ENCODE data around the gene RABGAP1. TPM values are rescaled to one million over a fixed set of nuclear protein-coding genes. Genes with fewer than 3 reads are reported as not detected.

The RABGAP1 gene
- total RNA-seq, 1 donor from 2014 or later: 58.1 TPM

DNA sequence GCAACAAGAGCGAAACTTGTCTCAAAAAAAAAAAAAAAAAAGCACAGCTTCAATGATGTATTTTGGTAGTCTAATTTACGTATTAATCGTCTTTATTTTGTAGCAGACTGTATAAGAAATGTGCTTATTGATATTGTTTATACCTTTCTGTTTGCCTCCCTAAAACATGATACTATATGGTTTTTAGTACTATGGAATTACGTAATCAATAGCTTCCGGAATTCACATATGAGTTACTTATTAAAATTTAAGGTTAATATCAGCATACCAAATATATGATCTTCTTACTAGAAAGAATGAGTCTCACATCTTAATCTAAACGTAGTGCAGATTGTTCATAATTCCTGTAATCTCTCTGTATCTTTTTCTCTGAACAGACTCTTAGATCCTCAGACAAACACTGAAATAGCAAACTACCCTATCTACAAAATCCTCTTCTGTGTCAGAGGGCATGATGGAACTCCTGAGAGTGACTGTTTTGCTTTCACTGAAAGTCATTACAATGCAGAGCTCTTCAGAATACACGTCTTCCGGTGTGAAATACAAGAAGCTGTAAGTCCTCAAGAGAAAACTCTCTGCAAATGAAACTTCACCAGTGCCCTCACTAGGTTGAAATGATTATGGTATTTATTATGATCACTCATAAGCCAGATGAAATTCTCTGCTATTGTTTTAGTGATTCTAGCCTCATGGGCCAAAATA is 48.3 kb downstream of the RABGAP1 start:
- Mint-ChIP-seq H3K4me1 (peaks cover 9% of the 10 kb centered on the region), H3K27me3 (no peaks in the 10 kb centered on the region), H3K4me3 (no peak overlapping the region), H3K27ac (peak overlapping the region; percentile 20), H3K36me3 (ENCODE audit: low read depth) (peaks cover 38% of the 10 kb centered on the region), H3K9me3 (no peaks in the 10 kb centered on the region)
- DNase-seq (no peak), ATAC-seq (ENCODE audit: low read depth) (no peak)
- intact Hi-C loops (cut with micrococcal nuclease): no loop called here
- ChIA-PET POLR2A (interaction anchor here (0.6 to 0.7 kb wide), 4 partner anchors 11 to 1399 kb away, joined by 3 to 7 read pairs (median 4); no protein-coding TSS in a partner anchor), CTCF (no interaction called here)
- TF ChIP-seq, protein P1, sequence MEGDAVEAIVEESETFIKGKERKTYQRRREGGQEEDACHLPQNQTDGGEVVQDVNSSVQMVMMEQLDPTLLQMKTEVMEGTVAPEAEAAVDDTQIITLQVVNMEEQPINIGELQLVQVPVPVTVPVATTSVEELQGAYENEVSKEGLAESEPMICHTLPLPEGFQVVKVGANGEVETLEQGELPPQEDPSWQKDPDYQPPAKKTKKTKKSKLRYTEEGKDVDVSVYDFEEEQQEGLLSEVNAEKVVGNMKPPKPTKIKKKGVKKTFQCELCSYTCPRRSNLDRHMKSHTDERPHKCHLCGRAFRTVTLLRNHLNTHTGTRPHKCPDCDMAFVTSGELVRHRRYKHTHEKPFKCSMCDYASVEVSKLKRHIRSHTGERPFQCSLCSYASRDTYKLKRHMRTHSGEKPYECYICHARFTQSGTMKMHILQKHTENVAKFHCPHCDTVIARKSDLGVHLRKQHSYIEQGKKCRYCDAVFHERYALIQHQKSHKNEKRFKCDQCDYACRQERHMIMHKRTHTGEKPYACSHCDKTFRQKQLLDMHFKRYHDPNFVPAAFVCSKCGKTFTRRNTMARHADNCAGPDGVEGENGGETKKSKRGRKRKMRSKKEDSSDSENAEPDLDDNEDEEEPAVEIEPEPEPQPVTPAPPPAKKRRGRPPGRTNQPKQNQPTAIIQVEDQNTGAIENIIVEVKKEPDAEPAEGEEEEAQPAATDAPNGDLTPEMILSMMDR (IDR thresholded peaks at IDR 0.05): no peak

DNA sequence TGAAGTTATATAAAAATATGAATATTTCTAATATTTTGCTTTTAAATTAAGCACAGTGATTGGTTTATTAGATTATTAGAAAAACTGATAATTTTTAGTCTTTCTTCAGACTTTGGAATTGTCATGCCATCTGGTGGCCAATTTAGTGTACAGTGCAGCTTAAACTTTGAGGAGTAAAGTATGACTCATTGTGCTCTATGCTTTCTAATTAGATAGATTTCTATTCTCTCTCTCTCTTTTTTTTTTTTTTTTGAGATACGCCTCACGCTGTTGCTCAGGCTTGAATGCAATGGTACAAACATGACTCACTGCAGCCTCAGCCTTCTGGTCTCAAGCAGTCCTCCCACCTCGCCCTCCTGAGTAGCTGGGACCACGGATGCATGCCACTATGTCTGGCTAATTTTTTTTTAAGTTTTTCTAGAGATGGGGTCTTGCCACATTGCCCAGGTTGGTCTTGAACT is 50.6 kb downstream of the RABGAP1 start:
- CTCF ChIA-PET: interaction anchor here (1.0 to 1.8 kb wide), 12 partner anchors 10 to 527 kb away, joined by 3 to 9 read pairs (median 5); partner anchors contain the start of genes ZBTB26 and ZBTB6
- Mint-ChIP-seq H3K4me1 (peaks cover 4% of the 10 kb centered on the region), H3K27me3 (no peaks in the 10 kb centered on the region), H3K9me3 (no peaks in the 10 kb centered on the region), H3K27ac (no peak overlapping the region), H3K36me3 (ENCODE audit: low read depth) (peaks cover 32% of the 10 kb centered on the region), H3K4me3 (no peak overlapping the region)
- DNase-seq (no peak), ATAC-seq (ENCODE audit: low read depth) (peak; percentile 95)
- POLR2A ChIA-PET: interaction anchor here (0.5 to 1.6 kb wide), 13 partner anchors 28 to 359 kb away, joined by 3 to 15 read pairs (median 4); partner anchors contain the start of genes RC3H2 and ZBTB6
- intact Hi-C loops (cut with micrococcal nuclease): loop anchor here (1.0 to 10.0 kb wide), 5 partner anchors 79 to 526 kb away; partner anchors contain the start of genes PDCL and RC3H2
- TF ChIP-seq, protein P1 (IDR thresholded peaks at IDR 0.05): no peak

DNA sequence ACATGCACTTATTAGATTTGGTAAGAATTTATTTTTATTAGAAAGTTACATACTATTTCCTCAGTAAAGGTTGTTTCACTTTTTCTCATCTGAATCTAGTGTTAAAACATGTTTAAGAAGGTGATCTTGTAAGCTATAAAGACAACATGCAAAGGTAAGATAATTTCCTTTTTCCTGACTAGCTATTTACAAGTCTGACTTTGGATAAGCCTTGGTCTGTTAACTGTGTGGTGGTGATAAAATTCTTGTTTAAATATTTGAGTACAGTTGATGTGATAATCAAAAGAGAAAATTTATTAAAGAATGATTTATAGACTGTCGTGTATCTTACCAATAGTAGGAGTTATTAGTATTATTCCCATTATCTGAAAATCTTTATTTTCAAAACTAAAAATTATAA is 55.8 kb downstream of the RABGAP1 start:
- DNase-seq: no peak
- no peaks in the 10 kb centered on the region for H3K9me3 Mint-ChIP-seq
- no peak for ATAC-seq (ENCODE audit: low read depth)
- TF ChIP-seq, protein P1 (IDR thresholded peaks at IDR 0.05): no peak
- CTCF ChIA-PET: no interaction called here
- H3K27me3 Mint-ChIP-seq: no peaks in the 10 kb centered on the region
- H3K36me3 Mint-ChIP-seq (ENCODE audit: low read depth): peaks cover 43% of the 10 kb centered on the region
- POLR2A ChIA-PET: interaction anchor here (1.0 kb wide), 1 partner anchor 84 kb away, joined by 3 read pairs; the partner anchor contains the start of gene ZBTB6
- intact Hi-C loops (cut with micrococcal nuclease): loop anchor here (10.0 kb wide), 1 partner anchor 172 kb away; the partner anchor contains the start of gene PDCL
- H3K27ac Mint-ChIP-seq: no peak overlapping the region
- no peak overlapping the region for H3K4me3 Mint-ChIP-seq
- no peaks in the 10 kb centered on the region for H3K4me1 Mint-ChIP-seq

DNA sequence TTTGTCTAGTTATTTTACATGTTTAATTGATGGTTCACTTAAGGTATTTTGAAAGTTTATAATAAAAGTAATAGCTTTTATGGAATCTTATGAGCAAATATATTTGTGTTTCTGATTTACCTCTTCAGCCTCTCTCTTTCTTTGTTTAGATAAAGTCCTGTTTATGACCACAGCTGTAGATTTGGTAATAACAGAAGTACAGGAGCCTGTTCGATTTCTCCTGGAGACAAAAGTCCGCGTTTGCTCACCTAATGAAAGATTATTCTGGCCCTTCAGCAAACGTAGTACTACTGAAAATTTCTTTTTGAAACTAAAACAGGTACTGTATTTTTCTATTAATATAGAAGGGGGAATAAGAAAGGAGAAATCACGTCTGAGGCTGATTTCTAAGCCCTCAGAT is 57.6 kb downstream of the RABGAP1 start:
- peaks cover 47% of the 10 kb centered on the region for H3K36me3 Mint-ChIP-seq (ENCODE audit: low read depth)
- intact Hi-C loops (cut with micrococcal nuclease): loop anchor here (10.0 kb wide), 1 partner anchor 174 kb away; the partner anchor contains the start of gene PDCL
- CTCF ChIA-PET: no interaction called here

More for the DNA sequence above, 57.6 kb downstream of the RABGAP1 start:
- Mint-ChIP-seq H3K4me1 (peaks cover 2% of the 10 kb centered on the region), H3K9me3 (no peaks in the 10 kb centered on the region), H3K4me3 (no peak overlapping the region), H3K27ac (no peak overlapping the region), H3K27me3 (no peaks in the 10 kb centered on the region)
- no peak for DNase-seq
- TF ChIP-seq, protein P1 (IDR thresholded peaks at IDR 0.05): no peak
- POLR2A ChIA-PET: no interaction called here
- ATAC-seq (ENCODE audit: low read depth): no peak
